ENCODE results near the gene ELF2.

- TF ChIP-seq, protein P1, sequence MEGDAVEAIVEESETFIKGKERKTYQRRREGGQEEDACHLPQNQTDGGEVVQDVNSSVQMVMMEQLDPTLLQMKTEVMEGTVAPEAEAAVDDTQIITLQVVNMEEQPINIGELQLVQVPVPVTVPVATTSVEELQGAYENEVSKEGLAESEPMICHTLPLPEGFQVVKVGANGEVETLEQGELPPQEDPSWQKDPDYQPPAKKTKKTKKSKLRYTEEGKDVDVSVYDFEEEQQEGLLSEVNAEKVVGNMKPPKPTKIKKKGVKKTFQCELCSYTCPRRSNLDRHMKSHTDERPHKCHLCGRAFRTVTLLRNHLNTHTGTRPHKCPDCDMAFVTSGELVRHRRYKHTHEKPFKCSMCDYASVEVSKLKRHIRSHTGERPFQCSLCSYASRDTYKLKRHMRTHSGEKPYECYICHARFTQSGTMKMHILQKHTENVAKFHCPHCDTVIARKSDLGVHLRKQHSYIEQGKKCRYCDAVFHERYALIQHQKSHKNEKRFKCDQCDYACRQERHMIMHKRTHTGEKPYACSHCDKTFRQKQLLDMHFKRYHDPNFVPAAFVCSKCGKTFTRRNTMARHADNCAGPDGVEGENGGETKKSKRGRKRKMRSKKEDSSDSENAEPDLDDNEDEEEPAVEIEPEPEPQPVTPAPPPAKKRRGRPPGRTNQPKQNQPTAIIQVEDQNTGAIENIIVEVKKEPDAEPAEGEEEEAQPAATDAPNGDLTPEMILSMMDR (IDR thresholded peaks at IDR 0.05) = no peak
- TF ChIP-seq POLR2A (IDR thresholded peaks at IDR 0.05) = no peak
Measured at GRCh38 chr4:139011225-139011950, 165.6 kb downstream of the ELF2 start.
